GM12878 (cell line): ENCODE data around the gene CARD10. TPM values are rescaled to one million over a fixed set of nuclear protein-coding genes. Genes with fewer than 3 reads are reported as not detected.

Experiments used
- ATAC-seq: fragments of 200-7000 bp; cut with Tn5 transposase; 3 replicates; pipeline ENCODE4 v1.9.1; 2020; ENCODE audit warnings: mild to moderate bottlenecking, moderate library complexity
- BruUV-seq: library from RNA; stranded (reverse); fragments of 400-500 nt; replicated peaks from 2 replicates; lab custom pipeline; 2021; lab: Mats Ljungman, UMichigan
- CTCF ChIA-PET: fragments of 300-600 bp; sonication (Branson Sonifier 250); formaldehyde crosslinking; extraction: SDS; loops from one replicate; lab custom pipeline; 2021; ENCODE audit warnings: inconsistent platforms; lab: Yijun Ruan, JAX
- POLR2A ChIA-PET: fragments of 350-600 bp; formaldehyde crosslinking; extraction: SDS; loops from one replicate; lab custom pipeline; 2021; ENCODE audit warnings: inconsistent platforms; lab: Charles Lee
- RAD21 ChIA-PET: fragments of 300-600 bp; sonication (Branson Sonifier 250); formaldehyde crosslinking; loops from one replicate; lab custom pipeline; 2023; ENCODE audit warnings: antibody characterized with exemption; ENCODE audit not compliant: unreplicated experiment; lab: Charles Lee
- SMC1A ChIA-PET: fragments of 300-600 bp; sonication (Branson Sonifier 250); formaldehyde crosslinking; loops from one replicate; lab custom pipeline; 2023; ENCODE audit not compliant: unreplicated experiment, uncharacterized antibody; lab: Charles Lee
- DNase-seq: peaks from one replicate; pipeline ENCODE4 v3.0.0-alpha.2; 2011; ENCODE audit warnings: low read depth, low spot score
- FAIRE-seq: peaks from 3 replicates; lab custom pipeline; 2011; peaks lifted over from hg19 to GRCh38; lab: Jason Lieb, UNC
- H2AFZ ChIP-seq: 2 replicates; pipeline ENCODE4 v1.6.0; 2011; ENCODE audit warnings: low read depth, low read length, control low read depth; ENCODE audit not compliant: control insufficient read depth
- H3K27ac ChIP-seq: 2 replicates; pipeline ENCODE4 v1.5.1; 2011; ENCODE audit warnings: control low read depth; ENCODE audit not compliant: control insufficient read depth, insufficient read depth
- H3K27me3 ChIP-seq, 2 experiments: replicated peaks in 1 of 2; 2 replicates each; pipeline versions ENCODE4 v1.6.0 to v1.6.1; 2011; ENCODE audit warnings: low read length in 1 of 2; ENCODE audit not compliant: control insufficient read depth in 2 of 2, insufficient read depth in 2 of 2
- H3K36me3 ChIP-seq, 2 experiments: 2 replicates each; pipeline ENCODE4 v1.5.1; 2011; ENCODE audit warnings: low read length in 1 of 2; ENCODE audit not compliant: control insufficient read depth in 2 of 2, insufficient read depth in 2 of 2
- H3K4me1 ChIP-seq: 2 replicates; pipeline ENCODE4 v1.6.1; 2011; ENCODE audit warnings: mild to moderate bottlenecking, low read length, moderate library complexity, mixed read lengths; ENCODE audit not compliant: control insufficient read depth, insufficient read depth
- H3K4me2 ChIP-seq: 2 replicates; pipeline ENCODE4 v1.6.0; 2011; ENCODE audit warnings: control low read depth; ENCODE audit not compliant: control insufficient read depth, insufficient read depth
- H3K4me3 ChIP-seq: fragments of 200-600 bp; sonication (generic); 2 replicates; pipeline ENCODE4 v1.5.1; 2016
- H3K79me2 ChIP-seq: 2 replicates; pipeline ENCODE4 v1.6.0; 2011; ENCODE audit warnings: low read length; ENCODE audit not compliant: control insufficient read depth, insufficient read depth
- H3K9ac ChIP-seq: 2 replicates; pipeline ENCODE4 v1.8.0; 2011; ENCODE audit warnings: low read length, control low read depth, mixed read lengths; ENCODE audit not compliant: control insufficient read depth, insufficient read depth
- H3K9me3 ChIP-seq: replicated peaks from 3 replicates; pipeline ENCODE4 v1.5.1; 2011; ENCODE audit warnings: mild to moderate bottlenecking, low read length; ENCODE audit not compliant: control insufficient read depth, insufficient read depth
- H4K20me1 ChIP-seq: 2 replicates; pipeline ENCODE4 v1.6.0; 2011; ENCODE audit not compliant: control insufficient read depth, insufficient read depth
- ASH2L ChIP-seq: fragments of 300-600, 200-600 bp; sonication (generic); IDR thresholded peaks from 2 replicates; pipeline ENCODE4 v1.6.1; 2017; ENCODE audit warnings: low read depth, mild to moderate bottlenecking, borderline replicate concordance
- EGR1 ChIP-seq, 2 experiments: IDR thresholded peaks; 1 replicate in 1 of 2; 2 replicates in 1 of 2; pipeline ENCODE4 v1.6.1; 2011 to 2012; ENCODE audit warnings: low read depth in 2 of 2, low read length in 2 of 2, borderline replicate concordance in 1 of 2, mild to moderate bottlenecking in 1 of 2, moderate library complexity in 1 of 2
- EZH2 ChIP-seq: IDR thresholded peaks from 2 replicates; pipeline ENCODE4 v1.6.1; 2012; ENCODE audit warnings: low read depth, mild to moderate bottlenecking, control low read depth, inconsistent platforms, low read length, borderline replicate concordance; ENCODE audit not compliant: control insufficient read depth
- MEF2A ChIP-seq: IDR thresholded peaks from 2 replicates; pipeline ENCODE4 v1.6.1; 2011; ENCODE audit warnings: low read depth, mild to moderate bottlenecking, low read length, moderate library complexity; ENCODE audit not compliant: insufficient read depth
- RAD21 ChIP-seq: IDR thresholded peaks from 2 replicates; pipeline ENCODE4 v1.6.1; 2011; ENCODE audit warnings: mild to moderate bottlenecking, low read depth, low read length, moderate library complexity; ENCODE audit not compliant: insufficient read depth
- SPI1 ChIP-seq: IDR thresholded peaks from 2 replicates; pipeline ENCODE4 v1.6.1; 2011; ENCODE audit warnings: low read depth, mild to moderate bottlenecking, low read length, moderate library complexity, borderline replicate concordance; ENCODE audit not compliant: insufficient read depth
- WGBS: methylation state at CpG from one replicate; pipeline ENCODE4 v1.1.6; 2016; ENCODE audit warnings: low lambda C conversion rate; ENCODE audit not compliant: insufficient replicate concordance, insufficient coverage; ENCODE audit errors: missing lambda C conversion rate; 5-methylcytosine and 5-hydroxymethylcytosine counted together
- in situ Hi-C: fragments of 300-500 bp; cut with MboI; formaldehyde crosslinking; loops from 9 replicates; pipeline ENCODE4 v1.14.3; 2018; ENCODE audit warnings: mixed read lengths
- intact Hi-C: fragments of 100-400 bp; cut with micrococcal nuclease; formaldehyde crosslinking; loops from one replicate; pipeline ENCODE4 v1.14.2; 2022; ENCODE audit not compliant: unreplicated experiment
- polyA plus RNA-seq, 11 experiments: library from polyadenylated mRNA; depleted of rRNA in 4 of 11; unstranded in 6 of 11; stranded (reverse) in 5 of 11; fragments of >200 nt; fragmentation: Nextera tagmentation in 4 of 11; fragmentation: Illumina TruSeq in 1 of 11; extraction: Ambion mirVana in 4 of 11; extraction: Trizol in 1 of 11; gene quantifications; 1 replicate in 1 of 11; 2 replicates in 10 of 11; pipeline versions ENCODE4 v1.2.1 to v1.2.3, GENCODE V29; 2011 to 2016; ENCODE audit warnings: inconsistent platforms in 2 of 11, missing spikeins in 2 of 11, low read depth in 1 of 11
- total RNA-seq, 4 experiments: library from RNA; depleted of rRNA in 3 of 4; stranded (reverse); fragments of >200 nt in 3 of 4; fragmentation: Illumina TruSeq in 1 of 4; extraction: Trizol in 1 of 4; gene quantifications; 2 replicates each; pipeline versions ENCODE4 v1.2.1 to v1.2.3, GENCODE V29; 2013 to 2021
- TF ChIP-seq, protein P1 (sequence below): fragments of 450-650 bp; conservative IDR thresholded peaks from 2 replicates; pipeline ENCODE4 v1.6.1; 2017; ENCODE audit warnings: mild to moderate bottlenecking, moderate library complexity
- TF ChIP-seq, protein P2 (sequence below): IDR thresholded peaks from 2 replicates; pipeline ENCODE4 v1.6.1; 2011; ENCODE audit warnings: low read depth, low read length, improper control_type of control experiment, borderline replicate concordance
- TF ChIP-seq, protein P3 (sequence below): fragments of 450-650 bp; formaldehyde crosslinking; IDR thresholded peaks from 2 replicates; pipeline ENCODE4 v1.5.0; 2022; ENCODE audit warnings: mild to moderate bottlenecking, missing genetic modification characterization
- TF ChIP-seq, protein P4 (sequence below): fragments of 150-350 bp; IDR thresholded peaks from 2 replicates; pipeline ENCODE4 v1.6.1; 2014; ENCODE audit warnings: mild to moderate bottlenecking, low read depth, low read length
- TF ChIP-seq, protein P5 (sequence below): fragments of 450-650 bp; IDR thresholded peaks from 2 replicates; pipeline ENCODE4 v1.6.1; 2017; ENCODE audit warnings: mild to moderate bottlenecking, low read depth, inconsistent platforms; ENCODE audit not compliant: poor library complexity, severe bottlenecking

The CARD10 gene
- total and polyA plus RNA-seq, 10 of the 15 experiments (the other 5 are each of a cell fraction or from before 2014, with no cell fraction given), result 0.08 to 0.10 (median 0.10) TPM; not detected in 7

DNA sequence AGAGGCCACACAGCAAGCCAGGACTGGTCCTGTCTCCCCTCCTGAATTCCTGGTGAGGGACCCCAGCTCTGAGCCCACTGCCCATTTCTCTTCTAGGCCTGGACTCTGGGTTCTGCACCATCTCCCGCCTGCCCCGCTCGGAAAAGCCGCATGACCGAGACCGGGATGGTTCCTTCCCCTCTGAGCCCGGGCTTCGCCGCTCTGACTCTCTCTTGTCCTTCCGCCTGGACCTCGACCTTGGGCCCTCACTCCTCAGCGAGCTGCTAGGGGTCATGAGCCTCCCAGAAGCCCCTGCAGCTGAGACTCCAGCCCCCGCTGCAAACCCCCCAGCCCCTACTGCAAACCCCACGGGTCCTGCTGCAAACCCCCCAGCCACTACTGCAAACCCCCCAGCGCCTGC is 48.8 kb upstream of the CARD10 start:
- ChIA-PET SMC1A (interaction anchor here (1.1 to 7.2 kb wide), 9 partner anchors 11 to 96 kb away, joined by 3 to 179 read pairs (median 15); partner anchors contain the start of genes GGA1 and LGALS2), CTCF (interaction anchor here (1.0 to 22.0 kb wide), 22 partner anchors 8 to 385 kb away, joined by 3 to 541 read pairs (median 7); partner anchors contain the start of genes C22orf23, GGA1, LGALS2 and POLR2F), RAD21 (interaction anchor here (1.6 to 8.5 kb wide), 7 partner anchors 12 to 237 kb away, joined by 4 to 237 read pairs (median 22); partner anchors contain the start of genes GGA1 and LGALS2), POLR2A (interaction anchor here (0.8 to 4.9 kb wide), 4 partner anchors 12 to 27 kb away, joined by 3 to 39 read pairs (median 12); partner anchors contain the start of gene LGALS2)
- DNase-seq, result no peak
- no peak overlapping the region for H3K9ac ChIP-seq
- H3K27ac ChIP-seq, result no peak overlapping the region
- no peak overlapping the region for H3K4me3 ChIP-seq
- H2AFZ ChIP-seq, result no peak overlapping the region
- peaks cover 11% of the 10 kb centered on the region for H3K4me1 ChIP-seq
- in situ Hi-C loops, result no loop called here
- H3K4me2 ChIP-seq, result no peak overlapping the region
- no peaks in the 10 kb centered on the region for H4K20me1 ChIP-seq
- no TSS peak for BruUV-seq
- no peaks in the 10 kb centered on the region for H3K36me3 ChIP-seq
- intact Hi-C loops, result loop anchor here (10.0 kb wide), 1 partner anchor 253 kb away; no protein-coding TSS in a partner anchor
- no peaks in the 10 kb centered on the region for H3K79me2 ChIP-seq
- FAIRE-seq, result no peak
- no peak for ATAC-seq
- WGBS, result 43% methylated on average over 13 of the region's 15 CpGs
- H3K27me3 ChIP-seq, result no peaks in the 10 kb centered on the region
- TF ChIP-seq EGR1 (IDR thresholded peaks at IDR 0.05; ENCODE audit: borderline replicate concordance in 1 of 2, low read depth in 2 of 2, low read length in 2 of 2) (no peak), EZH2 (no peak), MEF2A (no peak), SPI1 (no peak), RAD21 (no peak), ASH2L (no peak)
- TF ChIP-seq, protein P1, sequence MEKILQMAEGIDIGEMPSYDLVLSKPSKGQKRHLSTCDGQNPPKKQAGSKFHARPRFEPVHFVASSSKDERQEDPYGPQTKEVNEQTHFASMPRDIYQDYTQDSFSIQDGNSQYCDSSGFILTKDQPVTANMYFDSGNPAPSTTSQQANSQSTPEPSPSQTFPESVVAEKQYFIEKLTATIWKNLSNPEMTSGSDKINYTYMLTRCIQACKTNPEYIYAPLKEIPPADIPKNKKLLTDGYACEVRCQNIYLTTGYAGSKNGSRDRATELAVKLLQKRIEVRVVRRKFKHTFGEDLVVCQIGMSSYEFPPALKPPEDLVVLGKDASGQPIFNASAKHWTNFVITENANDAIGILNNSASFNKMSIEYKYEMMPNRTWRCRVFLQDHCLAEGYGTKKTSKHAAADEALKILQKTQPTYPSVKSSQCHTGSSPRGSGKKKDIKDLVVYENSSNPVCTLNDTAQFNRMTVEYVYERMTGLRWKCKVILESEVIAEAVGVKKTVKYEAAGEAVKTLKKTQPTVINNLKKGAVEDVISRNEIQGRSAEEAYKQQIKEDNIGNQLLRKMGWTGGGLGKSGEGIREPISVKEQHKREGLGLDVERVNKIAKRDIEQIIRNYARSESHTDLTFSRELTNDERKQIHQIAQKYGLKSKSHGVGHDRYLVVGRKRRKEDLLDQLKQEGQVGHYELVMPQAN, result no peak
- TF ChIP-seq, protein P2, sequence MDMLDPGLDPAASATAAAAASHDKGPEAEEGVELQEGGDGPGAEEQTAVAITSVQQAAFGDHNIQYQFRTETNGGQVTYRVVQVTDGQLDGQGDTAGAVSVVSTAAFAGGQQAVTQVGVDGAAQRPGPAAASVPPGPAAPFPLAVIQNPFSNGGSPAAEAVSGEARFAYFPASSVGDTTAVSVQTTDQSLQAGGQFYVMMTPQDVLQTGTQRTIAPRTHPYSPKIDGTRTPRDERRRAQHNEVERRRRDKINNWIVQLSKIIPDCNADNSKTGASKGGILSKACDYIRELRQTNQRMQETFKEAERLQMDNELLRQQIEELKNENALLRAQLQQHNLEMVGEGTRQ, result no peak
- TF ChIP-seq, protein P3, sequence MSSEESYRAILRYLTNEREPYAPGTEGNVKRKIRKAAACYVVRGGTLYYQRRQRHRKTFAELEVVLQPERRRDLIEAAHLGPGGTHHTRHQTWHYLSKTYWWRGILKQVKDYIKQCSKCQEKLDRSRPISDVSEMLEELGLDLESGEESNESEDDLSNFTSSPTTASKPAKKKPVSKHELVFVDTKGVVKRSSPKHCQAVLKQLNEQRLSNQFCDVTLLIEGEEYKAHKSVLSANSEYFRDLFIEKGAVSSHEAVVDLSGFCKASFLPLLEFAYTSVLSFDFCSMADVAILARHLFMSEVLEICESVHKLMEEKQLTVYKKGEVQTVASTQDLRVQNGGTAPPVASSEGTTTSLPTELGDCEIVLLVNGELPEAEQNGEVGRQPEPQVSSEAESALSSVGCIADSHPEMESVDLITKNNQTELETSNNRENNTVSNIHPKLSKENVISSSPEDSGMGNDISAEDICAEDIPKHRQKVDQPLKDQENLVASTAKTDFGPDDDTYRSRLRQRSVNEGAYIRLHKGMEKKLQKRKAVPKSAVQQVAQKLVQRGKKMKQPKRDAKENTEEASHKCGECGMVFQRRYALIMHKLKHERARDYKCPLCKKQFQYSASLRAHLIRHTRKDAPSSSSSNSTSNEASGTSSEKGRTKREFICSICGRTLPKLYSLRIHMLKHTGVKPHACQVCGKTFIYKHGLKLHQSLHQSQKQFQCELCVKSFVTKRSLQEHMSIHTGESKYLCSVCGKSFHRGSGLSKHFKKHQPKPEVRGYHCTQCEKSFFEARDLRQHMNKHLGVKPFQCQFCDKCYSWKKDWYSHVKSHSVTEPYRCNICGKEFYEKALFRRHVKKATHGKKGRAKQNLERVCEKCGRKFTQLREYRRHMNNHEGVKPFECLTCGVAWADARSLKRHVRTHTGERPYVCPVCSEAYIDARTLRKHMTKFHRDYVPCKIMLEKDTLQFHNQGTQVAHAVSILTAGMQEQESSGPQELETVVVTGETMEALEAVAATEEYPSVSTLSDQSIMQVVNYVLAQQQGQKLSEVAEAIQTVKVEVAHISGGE (CRISPR knock-in tag), result no peak
- TF ChIP-seq, protein P4, sequence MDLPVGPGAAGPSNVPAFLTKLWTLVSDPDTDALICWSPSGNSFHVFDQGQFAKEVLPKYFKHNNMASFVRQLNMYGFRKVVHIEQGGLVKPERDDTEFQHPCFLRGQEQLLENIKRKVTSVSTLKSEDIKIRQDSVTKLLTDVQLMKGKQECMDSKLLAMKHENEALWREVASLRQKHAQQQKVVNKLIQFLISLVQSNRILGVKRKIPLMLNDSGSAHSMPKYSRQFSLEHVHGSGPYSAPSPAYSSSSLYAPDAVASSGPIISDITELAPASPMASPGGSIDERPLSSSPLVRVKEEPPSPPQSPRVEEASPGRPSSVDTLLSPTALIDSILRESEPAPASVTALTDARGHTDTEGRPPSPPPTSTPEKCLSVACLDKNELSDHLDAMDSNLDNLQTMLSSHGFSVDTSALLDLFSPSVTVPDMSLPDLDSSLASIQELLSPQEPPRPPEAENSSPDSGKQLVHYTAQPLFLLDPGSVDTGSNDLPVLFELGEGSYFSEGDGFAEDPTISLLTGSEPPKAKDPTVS, result no peak
- TF ChIP-seq, protein P5, sequence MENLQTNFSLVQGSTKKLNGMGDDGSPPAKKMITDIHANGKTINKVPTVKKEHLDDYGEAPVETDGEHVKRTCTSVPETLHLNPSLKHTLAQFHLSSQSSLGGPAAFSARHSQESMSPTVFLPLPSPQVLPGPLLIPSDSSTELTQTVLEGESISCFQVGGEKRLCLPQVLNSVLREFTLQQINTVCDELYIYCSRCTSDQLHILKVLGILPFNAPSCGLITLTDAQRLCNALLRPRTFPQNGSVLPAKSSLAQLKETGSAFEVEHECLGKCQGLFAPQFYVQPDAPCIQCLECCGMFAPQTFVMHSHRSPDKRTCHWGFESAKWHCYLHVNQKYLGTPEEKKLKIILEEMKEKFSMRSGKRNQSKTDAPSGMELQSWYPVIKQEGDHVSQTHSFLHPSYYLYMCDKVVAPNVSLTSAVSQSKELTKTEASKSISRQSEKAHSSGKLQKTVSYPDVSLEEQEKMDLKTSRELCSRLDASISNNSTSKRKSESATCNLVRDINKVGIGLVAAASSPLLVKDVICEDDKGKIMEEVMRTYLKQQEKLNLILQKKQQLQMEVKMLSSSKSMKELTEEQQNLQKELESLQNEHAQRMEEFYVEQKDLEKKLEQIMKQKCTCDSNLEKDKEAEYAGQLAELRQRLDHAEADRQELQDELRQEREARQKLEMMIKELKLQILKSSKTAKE, result no peak
- no peaks in the 10 kb centered on the region for H3K9me3 ChIP-seq
